NCI-H2196 (cell line): ENCODE measurements around the gene RBMS1.

Source experiments
- DNase-seq: peaks from one replicate; lab custom pipeline; 2025; ENCODE audit not compliant: unreplicated experiment; lab: John Stamatoyannopoulos, UW

The RBMS1 gene

DNA sequence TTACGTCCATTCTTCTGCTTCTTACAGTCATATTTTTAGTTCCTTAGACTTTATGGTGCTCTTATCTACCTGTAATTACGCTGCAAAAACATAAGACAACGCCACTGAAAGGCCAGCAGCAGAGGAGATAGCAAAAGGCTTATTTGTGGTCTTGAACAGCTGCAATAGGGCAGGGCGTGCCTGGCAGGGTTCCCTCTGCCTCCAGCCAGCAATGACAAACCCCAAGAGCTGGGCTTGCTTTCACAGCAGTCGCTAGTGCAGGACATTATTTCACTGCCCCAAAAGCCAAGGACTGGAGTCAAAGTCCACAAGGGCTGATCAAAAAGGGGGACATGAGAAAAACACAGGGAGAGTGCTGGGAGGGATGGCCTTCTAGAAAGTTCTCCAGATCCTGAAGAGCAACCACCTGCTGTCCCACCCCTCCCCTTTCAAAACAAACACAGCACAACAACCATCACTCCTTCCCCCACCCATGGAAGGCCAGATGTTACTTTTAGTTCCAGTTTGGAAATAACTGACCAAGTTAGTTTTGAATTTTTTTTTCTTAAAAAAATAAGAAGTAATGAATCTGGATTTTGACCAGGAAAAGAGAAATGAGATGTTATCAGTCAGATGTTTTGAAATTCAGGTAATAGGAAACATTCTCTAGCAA lies 127.8 kb downstream of the RBMS1 start:
- no peak for DNase-seq

DNA sequence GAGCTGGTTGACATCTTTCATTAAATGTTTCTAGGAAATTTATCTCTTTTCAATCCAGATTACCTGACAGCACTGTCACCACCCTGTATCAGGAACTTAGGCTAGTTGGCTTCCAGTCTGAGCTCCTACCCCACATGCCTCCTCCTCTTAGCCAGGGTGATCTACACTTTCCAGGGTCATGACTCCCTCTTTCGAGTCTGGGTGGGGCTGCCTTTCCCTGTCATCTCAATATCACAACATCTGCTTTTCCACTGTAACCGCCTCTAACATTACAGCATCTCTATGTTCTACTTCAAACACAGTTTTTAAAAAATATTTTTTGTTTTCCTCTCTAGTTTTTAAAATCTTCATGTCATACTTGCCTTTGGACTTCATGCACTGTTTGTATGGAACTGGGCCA lies 129.2 kb downstream of the RBMS1 start:
- no peak for DNase-seq

DNA sequence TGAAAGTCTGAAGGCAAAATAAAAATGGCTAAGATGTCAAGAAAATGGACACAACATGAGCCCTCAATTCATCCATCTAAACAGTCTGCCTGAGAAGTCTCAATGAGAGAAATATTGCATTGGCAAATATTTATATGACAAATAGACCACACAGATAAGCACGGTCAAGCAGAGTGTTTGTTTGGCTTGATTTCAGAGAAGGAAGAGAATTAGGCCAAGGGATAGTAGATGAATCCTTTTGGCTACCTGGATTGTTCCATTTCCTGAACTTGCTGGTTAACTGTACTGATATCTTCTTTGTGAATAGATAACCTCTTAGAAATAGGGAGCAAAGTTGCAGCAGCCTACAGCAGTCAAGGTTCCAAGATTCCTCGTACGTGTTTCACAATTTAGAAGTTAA lies 129.6 kb downstream of the RBMS1 start:
- no peak for DNase-seq

DNA sequence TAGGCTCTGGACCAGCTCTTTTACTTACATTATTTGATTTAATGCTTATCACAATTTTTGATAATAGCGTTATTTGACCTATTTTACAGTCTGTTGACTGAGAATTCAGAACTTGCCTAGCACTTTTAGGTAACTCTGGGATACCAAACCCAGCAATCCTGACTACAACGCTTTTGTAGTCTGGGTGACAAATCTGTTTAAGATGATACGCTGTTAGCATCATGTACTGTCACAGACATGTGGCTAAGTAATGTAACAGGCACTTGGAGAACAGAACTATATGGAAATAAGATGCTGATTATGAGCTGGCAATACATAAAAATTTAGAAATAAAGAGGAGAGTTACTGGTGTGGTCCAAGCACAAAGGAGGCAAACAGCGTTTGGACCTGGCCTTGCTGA lies 130.6 kb downstream of the RBMS1 start:
- DNase-seq, result no peak

DNA sequence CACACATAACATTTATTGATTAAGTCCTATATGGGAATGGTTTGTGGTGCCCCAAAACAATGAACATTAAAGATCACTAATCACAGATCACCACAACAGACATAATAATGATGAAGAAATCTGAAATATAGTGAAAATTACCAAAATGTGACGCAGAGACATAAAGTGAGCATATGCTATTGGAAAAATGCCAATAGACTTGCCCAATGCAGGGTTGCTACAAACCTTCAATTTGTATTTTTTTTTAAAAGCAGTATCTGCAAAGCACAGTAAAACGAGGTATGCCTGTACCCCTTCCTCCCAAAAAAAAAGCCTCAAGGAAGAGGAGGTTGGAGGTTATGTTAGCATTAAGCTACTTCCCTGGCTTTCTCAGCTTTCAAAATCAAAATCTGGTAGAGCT lies 131.1 kb downstream of the RBMS1 start:
- no peak for DNase-seq

DNA sequence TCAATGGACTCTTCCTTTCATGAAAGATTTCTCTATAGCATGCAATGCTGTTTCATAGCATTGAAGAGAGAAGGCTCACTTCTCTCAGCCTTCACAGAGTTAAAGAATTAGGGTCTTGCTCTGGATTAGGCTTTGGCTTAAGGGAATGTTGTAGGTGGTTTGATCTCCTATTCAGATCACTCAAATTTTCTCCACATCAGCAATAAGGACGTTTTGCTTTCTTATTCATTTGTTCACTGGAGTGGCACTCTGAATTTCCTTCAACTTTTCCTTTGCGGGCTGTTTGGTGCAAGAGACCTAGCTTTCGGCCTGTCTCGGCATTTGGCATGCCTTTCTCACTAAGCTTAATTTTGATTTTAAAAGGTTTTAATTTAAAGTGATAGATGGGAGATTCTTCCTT lies 131.6 kb downstream of the RBMS1 start:
- no peak for DNase-seq

DNA sequence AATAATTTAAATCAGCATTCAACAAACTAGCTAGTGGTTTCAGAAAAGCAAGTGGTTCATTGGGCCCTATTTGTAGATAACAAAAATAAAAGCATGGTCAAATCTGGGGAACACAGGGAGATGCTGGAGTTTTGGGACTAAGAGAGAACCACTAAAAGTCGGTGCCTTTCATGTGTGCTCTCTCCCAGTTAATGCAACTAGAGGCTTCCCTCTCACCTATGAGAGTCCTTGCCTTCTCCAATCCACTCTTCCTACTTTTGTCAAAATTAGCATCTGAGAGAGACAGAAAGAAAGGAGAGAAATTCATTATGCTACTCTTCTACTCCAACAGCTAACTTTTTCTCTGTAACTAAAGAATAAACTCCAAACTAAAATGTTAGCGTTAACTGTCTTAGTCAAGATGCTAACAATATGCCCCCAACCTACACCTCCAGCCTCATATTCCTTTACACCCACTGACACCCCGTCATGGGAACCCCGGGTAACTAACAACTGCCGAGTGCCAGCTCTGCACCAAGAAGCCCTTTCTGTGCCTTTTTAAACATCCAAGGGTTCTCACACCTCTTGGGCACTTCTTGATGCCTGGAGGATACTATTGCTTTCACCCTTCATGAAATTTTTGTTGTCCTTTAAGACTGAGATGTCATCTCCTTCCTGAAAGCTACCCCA lies 133.4 kb downstream of the RBMS1 start:
- no peak for DNase-seq

DNA sequence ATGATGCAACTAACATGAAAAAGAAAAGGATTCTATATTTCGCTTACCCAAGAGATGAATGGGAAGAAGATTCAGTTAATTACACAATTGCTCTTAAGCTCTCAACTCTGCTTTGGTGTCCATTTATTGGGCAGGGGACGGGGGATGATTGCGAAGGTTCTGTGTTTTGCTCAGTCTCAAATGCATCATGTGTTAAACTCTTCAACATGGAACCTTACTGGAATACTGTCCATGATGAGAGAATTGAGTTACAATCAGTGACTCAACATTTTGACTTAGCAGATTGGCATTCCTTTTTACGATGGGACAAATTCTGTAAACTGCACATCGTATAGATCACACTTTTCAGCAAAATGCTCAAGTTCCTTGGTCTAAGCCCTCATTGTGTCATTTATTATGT lies 135.6 kb downstream of the RBMS1 start:
- no peak for DNase-seq

DNA sequence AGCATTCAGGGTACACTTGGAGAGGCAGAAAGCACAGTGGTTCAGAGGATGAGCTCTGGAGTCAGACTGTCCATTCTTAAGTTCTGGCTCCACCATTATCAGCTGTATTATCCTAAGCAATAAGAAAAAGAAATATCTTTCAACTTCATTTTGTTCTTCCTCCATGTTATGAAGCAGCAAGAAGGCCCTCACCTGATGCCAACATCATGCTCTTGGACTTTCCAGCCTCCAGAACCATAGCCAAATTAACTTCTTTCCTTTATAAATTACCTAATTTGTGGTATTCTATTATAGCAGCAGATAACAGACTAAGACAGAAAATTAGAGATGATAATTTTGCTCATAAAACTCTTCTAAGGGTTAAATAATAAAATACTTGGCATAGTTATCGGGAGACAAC lies 137.1 kb downstream of the RBMS1 start:
- no peak for DNase-seq

DNA sequence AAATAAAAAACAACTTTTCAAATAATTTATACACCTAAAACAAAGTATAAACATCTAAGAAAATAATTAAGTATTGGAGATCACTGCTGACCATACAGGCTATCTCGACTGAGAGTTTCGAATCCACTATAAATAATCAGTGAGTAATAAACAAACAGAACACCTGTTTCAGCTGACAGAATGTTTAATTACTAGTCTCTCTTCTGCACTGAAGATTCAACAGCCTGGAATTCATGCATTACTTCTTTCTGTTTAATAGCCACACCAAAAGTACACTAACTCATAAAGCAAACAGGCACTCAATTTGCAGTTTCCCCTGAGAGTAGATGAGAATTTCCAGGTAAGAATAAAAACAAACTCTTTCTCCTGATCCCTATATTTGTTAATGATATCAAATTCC lies 138.5 kb downstream of the RBMS1 start:
- no peak for DNase-seq

DNA sequence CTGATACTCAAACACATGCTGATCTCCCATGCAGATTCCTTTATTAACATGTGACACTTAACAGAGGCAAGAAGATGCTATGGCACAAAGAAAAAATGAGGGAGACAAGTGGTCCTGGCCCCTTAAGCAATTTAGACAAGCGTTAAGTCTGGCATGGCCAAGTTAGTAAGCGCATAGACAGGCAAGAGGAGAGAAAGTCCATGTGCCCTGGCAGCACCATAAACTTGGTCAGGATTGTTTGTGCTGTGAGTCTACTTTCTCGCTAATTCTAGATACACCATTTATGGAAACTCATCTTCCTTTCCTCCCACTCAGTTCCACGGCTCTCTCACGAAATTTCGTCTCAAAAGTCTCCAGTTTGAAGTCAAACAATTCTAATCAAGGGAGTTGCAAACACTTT lies 138.9 kb downstream of the RBMS1 start:
- DNase-seq, result no peak

DNA sequence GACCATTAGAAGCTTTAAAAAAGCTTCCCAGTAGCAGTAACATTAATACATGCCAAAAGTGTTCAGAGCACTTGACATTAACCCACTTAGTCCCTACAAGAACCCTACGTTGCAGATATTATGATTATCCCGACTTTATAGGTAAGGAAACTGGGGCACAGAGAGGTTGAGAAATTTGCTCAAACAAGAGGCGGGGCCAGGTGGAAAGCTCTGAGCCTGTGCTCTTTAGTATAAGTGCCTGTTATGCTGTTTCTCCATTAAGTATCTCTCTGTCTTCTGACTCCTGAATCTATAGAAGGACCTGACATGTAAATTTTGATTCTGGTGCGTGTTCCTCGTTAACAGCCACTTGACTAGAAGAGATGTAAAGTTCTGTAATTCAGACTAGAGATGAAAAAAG lies 139.8 kb downstream of the RBMS1 start:
- no peak for DNase-seq

DNA sequence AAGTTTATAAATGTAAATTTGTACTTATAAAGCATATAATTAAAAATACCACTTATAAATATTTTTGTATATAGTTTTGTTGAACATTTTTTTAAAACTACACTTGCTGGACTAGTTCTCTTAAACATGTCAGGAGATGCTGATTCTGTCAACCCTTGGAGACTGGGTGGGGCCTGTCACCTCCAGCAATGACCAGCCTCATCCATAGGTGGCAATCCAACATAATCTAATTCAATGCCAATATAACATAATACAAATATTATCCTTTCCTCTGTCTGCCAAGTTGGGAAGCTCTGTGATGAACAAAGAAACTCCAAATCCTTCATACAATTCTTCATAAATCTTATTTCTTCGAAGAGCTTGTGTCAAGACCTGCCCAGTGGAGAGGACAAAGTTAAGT lies 140.4 kb downstream of the RBMS1 start:
- DNase-seq, result no peak

DNA sequence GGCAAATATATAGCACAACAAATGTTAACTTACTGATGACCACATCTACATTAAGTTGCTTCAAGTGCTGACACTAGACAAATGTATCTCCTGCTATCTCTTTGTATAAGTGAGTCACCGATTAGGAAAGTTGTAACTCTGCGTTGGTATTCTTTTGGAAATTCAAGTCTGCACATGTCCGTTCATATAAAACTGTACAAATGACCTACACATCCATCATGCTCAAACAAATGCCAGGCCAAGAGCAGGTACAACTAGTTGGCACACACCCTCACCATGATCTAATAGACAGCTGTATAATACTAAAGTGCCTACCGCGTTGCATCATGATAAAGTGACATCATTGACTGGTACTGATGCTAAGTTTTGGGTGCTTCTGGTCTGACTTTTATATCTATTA lies 141.1 kb downstream of the RBMS1 start:
- no peak for DNase-seq

DNA sequence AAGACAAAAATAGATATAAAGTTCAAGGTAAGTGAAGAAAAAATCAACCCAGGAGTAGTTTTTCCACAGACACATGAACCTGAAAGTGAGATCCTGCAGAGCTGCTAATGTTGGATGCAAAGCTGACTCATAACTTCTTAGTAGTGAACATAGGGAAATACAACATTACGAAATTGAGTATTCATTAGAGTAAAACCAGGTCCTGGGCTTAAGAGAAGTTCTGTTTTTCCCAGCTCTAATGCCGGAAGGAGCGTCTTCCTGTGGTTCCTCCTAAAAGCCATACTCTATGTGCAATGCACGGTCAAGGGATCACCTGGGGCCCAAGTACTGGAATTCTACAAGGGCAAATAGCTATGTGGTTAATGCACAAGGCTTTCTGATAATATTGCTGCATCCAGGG lies 141.7 kb downstream of the RBMS1 start:
- DNase-seq, result no peak

DNA sequence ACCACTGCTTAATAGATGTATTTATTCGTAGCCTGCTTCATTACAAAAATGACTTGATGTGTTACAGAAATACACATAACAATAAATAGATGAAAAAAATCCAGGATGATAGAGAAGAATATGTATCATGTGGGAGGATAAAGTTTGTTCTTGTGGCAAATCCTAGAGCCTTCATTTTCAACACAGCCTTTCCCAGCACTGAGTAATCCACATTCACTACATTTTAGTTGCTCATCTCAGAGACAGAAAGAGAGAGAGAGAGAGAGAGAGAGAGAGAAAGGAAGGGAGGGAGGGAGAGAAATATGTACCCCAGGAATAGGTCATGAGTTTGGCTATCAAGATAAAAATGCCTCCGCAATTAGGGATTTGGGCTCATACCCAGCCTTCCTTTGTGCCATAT lies 144.3 kb downstream of the RBMS1 start:
- DNase-seq, result no peak

DNA sequence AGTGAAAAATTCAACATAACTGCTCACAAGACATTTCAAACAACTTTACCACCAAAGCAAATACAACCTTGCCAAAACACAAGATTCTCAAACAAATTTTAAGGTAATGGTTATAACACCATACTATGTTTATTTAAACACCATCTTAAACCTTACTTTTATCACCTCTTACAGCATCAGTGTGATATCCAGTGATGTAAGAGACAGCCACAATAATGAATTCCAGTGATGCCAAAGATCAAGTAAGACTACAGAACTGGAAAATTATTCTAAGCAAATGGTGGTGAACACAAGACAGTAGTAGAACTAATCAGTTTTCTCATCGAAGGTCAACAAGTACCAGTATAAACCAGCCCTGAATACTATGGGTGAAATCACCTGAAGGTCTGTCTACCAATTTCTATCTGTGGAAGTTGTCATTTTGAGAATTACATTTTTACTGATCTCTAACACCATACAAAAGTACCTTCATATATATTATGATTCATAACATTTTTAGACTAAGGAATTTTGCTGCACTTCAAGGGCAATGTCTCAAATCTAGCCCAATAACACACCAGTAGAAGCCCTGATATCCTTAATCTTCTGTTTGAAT lies 146.2 kb downstream of the RBMS1 start:
- no peak for DNase-seq

DNA sequence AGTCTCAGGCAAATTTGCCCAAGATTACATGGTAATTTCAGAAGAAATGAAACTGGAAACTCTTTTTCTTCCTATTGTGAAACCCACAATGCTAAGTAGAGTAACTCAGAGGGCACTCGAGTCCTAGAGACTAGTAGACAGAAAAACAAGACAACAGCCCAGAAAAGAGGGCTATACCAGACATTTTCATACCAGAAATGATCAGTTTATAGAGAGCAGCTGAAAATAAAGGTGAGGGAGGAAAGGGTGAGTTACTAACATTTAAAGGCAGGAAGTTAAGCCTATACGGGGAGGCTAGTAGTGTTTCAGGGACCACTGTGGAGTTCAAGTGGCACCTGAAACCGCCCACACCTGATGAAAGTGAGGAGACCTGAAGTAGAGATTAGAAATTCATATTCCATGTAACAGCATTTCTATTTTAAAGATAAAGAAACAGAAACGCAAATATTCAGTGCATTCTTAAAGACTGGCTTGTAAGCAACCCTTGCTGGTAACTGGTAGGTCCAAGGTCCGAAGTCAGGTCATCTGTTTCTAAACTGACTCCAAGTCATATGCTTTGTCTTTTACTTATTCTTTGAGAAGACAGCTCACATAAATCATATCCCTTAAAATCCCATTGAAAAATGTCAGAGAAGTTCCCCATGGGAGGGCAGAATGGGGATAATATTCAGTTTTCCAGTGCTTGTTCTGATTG lies 148.4 kb downstream of the RBMS1 start:
- DNase-seq, result no peak

DNA sequence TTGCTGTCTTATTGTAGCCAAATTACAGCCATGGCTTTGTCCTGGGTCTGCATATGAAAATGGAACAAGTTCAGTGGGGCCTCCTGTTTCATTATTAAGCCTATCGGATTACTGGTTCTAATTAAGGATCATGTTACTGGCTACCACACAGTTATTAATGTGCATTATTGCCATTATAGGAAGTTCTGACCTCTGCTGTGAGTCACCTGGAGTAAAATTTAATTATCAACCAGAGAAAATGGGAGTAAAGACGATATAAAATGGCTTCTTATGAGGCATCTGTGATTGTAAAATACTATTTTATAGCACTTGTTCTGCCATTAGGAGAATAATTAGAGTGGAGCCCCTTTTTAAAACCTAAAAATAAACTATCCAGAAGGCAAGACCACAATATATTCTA lies 150.2 kb downstream of the RBMS1 start:
- no peak for DNase-seq

DNA sequence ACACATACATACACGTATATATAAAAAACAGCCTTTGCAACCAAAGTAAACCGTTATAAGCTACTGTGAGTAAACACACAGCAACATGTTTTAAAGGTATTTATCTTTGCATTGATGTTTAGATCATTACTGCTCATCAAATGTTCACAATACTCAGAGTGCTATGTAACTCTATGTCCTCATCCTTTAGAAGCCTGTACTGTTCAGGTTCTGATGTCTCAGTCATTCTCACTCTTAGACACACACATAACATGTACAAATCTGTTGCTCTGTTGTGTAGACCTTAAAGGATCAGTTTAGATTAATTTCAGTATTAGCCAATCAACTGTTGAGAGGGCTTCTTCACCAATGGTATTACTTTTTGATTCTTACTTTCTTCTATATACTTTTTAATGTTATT lies 153.9 kb downstream of the RBMS1 start:
- no peak for DNase-seq

DNA sequence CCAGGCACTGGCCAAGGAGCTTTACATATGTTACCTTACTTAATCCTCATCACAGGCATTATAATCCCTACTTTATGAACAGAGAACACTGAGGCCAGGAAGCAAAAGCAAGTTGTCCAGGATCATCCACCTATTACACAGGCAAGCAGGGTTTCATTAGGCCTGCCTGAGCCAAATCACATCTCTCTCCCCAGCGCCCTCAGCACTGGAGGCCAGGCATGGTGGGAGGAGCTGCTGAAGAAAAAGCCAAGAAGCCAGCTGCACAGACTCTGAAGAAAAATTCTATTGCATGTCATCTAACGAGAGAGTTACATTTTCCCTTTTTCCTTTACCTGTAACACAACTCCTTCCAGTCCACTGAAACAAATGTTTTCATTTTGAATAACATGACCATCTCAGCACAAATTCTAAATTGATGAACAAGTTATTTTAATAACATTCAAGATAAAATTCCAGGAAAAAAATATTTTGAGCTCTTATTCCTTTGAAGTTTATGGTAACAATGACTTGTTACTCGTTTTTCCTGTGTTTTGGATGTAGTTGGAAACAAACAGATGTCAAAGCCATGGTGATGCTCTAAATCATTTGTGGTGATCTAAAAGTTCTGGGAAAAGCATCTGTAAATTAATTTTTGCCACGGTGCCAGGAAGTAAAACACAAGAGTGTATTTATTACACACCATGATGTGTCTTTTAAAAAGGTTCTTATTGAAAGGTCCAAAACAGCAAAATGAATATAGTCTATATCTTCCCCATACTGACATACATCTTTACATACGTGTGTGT lies 154.5 kb downstream of the RBMS1 start:
- no peak for DNase-seq
